Loucy (cell line): ENCODE data around the gene MTR.

Experiments used
- CTCF ChIP-seq: fragments of 200-600 bp; sonication (generic); conservative IDR thresholded peaks from 2 replicates; pipeline ENCODE4 v1.5.1; 2014; ENCODE audit warnings: mild to moderate bottlenecking, antibody characterized with exemption, low read length
- EZH2phosphoT487 ChIP-seq: fragments of 200-600 bp; IDR thresholded peaks from 2 replicates; pipeline ENCODE4 v1.6.1; 2018; ENCODE audit warnings: antibody characterized with exemption, mild to moderate bottlenecking, moderate library complexity, borderline replicate concordance

GRCh38 chr1:236907205-236907604 is 112.1 kb downstream of the MTR start:
- TF ChIP-seq CTCF: no peak
- no peak for TF ChIP-seq EZH2phosphoT487
